ENCODE results near the gene ST8SIA6.

DNA sequence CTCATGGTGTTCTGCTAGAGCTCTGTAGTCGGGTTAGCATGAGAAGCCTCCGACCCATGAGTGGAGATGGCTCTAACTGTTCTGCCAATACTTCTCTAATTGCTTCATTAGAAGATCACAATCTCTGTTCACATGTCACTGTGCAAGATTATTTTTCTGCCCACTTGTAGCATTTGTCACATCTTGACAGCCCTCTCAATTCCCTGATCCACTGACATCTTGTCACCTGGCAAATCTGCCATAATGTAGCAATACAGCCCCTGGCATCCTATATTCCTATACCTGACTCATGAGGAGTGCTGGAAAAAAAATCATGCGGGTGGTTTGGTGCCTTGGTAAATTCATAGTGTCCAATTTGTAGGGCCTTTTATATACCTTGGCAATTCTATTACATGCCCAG lies 58.4 kb downstream of the ST8SIA6 start:
- TF ChIP-seq, protein P1, sequence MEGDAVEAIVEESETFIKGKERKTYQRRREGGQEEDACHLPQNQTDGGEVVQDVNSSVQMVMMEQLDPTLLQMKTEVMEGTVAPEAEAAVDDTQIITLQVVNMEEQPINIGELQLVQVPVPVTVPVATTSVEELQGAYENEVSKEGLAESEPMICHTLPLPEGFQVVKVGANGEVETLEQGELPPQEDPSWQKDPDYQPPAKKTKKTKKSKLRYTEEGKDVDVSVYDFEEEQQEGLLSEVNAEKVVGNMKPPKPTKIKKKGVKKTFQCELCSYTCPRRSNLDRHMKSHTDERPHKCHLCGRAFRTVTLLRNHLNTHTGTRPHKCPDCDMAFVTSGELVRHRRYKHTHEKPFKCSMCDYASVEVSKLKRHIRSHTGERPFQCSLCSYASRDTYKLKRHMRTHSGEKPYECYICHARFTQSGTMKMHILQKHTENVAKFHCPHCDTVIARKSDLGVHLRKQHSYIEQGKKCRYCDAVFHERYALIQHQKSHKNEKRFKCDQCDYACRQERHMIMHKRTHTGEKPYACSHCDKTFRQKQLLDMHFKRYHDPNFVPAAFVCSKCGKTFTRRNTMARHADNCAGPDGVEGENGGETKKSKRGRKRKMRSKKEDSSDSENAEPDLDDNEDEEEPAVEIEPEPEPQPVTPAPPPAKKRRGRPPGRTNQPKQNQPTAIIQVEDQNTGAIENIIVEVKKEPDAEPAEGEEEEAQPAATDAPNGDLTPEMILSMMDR (IDR thresholded peaks at IDR 0.05) = no peak
- no peak for TF ChIP-seq POLR2A (IDR thresholded peaks at IDR 0.05)
